Limb (tissue), 2 donors: ENCODE results near the gene POLRMT.
"Not testable (repeated sequence)": the region's sequence is repeated elsewhere in the genome, so short reads cannot be mapped to it uniquely, and the experiment has no call there.

Experiments used
- DNase-seq, 2 donors: peaks; one replicate each; pipeline ENCODE4 v3.0.0-alpha.2; 2016; ENCODE audit errors: extremely low spot score in 2 of 2

POLRMT gene

DNA sequence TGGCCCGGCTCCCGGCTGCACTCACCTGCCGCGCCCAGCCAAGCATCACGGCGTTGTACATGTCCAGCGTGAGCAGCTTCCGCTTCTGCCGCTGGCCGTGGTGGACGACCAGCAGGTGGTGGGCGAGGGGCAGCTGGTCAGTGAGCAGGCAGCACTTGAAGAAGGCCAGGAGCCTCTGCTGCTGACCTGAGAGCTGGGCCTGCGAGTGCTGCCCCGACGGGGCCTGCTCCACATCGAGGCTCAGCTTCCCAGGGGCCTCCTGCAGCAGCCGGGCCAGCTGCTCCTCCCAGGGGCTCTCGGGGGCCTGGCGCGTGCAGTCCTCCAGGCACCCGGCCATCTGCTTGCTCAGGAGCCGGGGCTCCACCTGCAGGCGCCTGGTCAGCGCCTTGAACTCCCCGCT, 3.8 kb downstream of the POLRMT start:
- not testable (repeated sequence) for DNase-seq

DNA sequence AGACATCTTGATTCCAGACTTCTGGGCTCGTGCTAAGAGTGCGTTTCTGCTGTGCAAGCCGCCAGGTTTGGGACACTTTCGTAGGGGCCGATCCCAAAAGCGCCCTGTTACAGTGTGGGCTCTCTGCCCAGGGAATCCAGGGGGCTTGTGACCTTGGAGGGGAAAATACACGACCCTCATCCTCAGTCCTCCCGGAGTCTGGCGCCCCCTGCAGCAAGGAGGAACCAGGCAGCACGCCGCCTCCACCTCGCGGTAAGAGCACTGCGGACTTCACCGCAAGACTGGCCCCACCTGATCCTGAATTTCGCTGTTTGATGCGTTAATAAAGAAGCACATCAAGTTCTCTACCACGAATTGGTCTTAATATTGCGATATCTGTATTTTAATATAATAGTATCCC, 5.2 kb downstream of the POLRMT start:
- no peak for DNase-seq

DNA sequence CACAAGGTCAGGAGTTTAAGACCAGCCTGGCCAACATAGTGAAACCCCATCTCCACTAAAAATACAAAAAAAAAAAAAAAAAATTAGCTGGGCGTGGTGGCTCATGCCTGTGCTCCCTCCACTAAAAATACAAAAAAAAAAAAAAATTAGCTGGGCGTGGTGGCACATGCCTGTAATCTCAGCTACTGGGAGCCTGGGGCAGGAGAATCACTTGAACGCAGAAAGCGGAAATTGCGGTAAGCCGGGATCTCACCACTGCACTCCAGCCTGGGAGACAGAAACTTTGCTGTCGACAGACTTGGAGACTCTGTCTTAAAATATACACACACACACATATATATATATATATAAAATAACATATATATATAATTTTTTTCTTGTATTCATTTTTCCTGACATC, 6.8 kb downstream of the POLRMT start:
- not testable (repeated sequence) for DNase-seq

DNA sequence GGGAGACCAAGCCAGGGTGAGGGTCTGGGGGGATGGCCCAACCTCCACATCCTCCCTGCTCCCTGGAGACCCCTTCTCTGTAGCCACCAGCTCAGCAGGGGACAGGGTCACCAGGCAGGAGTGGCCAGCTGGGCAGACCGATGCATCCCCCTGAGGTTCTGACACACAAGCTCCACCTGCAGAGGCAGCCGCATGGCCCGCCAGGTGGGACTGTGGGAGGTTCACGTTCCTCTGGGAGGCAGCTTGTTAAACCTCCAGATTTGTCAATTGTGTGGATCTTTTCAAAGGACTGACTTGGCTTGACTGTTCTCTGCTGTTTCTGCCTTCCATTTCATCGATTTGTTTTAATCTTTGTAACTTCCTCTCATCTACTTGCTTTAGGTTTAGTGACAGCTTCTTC, 8.1 kb downstream of the POLRMT start:
- no peak for DNase-seq

GRCh38 chr19:624433-625109, 8.8 kb downstream of the POLRMT start:
- DNase-seq = no peak

DNA sequence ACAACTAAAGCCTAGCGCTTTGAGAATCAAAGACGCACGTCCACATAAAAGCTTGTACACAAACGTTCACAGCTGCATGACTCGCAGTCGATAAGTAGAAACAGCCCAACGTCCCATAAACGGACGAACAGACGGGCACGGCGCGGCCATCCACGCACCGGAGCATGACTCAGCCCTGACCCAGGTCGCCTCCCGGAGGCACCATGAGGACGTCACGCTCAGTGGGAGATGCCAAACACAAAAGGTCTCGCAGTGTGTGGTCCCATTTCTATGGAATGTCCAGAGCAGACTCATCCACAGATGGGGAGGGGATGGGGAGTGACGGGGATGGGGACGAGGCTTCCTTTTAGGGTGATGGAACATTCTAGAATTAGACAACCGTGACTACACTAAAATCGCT, 9.4 kb downstream of the POLRMT start:
- no peak for DNase-seq

- DNase-seq = no peak
These were observed 10.0 kb downstream of the POLRMT start for GRCh38 chr19:623175-623916.

DNA sequence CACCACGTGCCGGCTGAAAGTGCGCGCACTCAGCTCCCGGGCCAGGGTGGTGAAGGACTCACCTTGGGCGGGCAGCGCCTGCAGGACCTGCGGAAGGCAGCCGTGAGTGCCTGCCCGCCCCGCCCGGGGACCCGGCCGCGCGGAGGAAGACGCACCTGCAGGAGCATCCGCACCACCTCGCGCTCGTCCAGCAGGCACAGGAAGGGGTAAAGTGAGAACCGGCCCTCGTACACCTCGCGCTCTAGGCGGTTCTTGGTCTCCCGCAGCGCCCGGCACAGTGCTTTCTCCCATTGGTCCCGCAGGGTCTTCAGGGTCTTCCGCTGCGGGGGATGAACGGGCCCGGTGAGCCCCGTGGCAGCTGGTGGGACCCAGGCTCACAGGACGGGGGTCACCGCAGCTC, 10.7 kb downstream of the POLRMT start:
- DNase-seq = no peak

DNA sequence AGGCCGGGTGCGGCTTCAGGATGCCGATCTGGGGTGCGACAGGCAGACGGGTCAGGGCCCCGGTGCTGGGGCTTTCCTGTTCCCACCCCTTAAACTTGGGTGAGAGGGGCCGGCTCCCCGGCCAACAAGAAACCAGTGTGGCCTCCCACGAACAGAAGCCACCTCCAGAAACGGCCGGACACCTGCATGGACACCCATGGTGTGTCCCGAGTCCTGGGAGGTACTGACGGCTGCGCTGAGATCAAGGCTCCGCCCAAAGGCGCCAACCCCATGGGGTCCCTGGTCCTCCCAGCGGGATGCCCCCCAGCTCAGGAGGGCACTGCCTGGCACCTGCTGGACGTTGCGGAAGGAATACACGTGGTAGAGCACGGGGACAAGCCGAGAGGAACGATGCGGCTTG, 11.5 kb downstream of the POLRMT start:
- DNase-seq = no peak

DNA sequence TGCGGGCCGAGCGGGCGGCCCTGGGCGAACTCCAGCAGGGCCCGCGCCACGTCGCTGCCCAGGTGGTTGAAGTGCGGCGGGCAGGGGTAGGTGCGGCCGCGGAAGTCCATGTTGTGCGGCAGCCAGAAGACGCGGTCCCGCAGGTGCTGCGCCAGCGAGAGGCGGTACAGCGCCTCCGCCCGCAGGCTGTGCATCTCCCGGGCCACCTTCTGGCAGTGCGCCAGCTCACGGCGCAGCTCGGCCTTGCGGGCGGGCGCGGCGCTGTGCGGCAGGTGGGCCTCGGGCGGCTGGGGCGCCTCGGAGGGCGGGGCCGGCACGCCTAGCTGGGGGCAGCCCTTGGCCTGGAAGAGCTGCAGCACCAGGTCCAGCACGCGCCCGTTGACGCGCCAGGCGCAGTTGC, 12.1 kb downstream of the POLRMT start:
- not testable (repeated sequence) for DNase-seq

DNA sequence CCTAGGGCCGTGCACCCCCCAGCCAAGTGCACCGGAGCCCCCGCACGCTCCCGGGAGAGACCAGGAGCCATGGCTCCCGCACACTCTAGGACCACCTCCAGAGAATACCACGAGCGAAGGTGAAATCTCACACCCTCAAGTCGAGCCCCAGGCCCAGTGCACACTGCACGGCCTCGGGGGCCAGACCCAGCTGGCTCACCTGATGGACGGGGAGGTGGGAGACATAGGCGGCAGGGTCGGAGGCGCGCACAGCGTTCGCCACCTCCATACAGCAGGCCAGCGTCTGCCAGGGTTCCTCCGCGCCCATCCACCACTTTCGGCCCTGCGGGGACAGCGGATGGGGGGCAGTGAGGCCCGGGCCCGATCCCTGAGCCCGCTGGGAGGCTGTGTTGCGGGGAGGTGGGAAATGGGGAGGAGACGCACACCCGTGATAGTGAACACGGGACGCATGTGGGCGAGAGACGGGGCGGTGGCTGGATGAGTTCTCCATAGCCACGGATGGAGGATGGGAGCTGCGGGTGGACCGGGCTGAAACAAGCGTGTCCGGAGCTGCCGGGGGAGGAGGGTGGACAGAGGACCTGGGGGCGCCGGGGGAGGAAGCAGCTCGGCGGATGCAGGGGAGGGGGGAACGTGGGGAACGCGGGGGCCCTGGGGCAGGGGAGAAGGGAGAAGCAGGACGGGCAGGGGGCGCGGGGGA, 13.0 kb downstream of the POLRMT start:
- no peak for DNase-seq

DNA sequence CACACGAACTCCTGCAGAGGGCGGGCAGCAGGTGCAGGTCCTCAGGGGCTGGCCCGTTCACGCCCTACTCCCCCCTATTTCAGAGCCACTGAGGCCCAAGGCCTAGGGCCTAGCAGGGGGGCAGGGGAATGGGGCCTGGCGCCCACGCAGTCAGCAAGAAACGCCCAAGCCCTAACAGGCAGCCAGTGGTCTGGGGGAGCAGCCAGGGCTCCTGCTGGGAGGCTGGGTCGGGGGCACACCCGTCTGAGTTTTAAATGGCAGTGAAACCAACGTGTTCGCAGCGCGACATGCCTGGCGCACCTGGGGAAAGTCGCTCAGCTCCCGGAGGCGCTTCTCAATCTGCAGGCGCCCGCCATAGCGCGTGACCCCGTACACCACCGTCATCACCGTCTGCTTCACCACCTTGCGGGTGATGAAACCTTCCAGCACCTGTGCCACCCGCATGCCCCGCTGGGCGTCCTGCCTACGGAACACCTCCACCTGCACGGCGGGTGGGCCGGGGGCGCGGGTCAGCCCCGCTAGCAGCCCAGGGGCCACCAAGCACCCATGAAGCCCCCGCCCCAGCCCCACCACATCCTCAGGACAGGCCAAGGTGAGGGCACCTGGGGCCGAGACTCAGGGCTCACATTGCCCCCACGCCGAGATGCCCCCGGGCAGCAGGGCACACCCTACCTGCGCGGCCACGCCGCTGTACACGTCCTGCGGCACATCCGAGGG, 13.9 kb downstream of the POLRMT start:
- DNase-seq = no peak

DNA sequence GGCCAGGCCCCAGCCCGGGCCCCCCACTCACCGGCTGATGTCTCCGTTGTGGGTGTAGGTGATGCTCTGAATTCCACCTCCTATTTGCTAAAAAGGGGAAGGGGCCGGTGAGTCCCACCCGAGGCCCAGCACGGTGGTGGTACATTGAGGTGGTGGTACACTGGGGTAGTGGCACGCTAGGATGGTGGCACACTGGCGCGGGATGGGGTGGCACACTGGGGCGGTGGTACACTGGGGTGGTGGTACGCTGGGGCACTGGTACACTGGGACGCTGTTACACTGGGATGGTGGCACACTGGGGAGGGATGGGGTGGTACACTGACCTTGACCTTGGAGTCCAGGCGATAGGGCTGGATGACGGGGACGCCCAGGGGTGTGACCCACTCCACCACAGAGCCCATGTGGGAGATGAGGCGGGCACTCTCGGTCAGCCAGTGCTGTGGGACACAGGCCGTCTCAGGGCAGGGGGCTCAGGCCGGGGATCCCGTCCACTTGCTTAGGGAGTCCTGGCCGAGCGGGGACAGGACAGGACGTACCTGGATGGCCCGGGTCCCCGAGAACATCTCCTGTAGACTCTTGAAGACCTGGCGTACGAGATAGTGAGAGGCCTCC, 14.6 kb downstream of the POLRMT start:
- no peak for DNase-seq

- DNase-seq = no peak
These were observed 15.1 kb downstream of the POLRMT start for GRCh38 chr19:618247-618619.

GRCh38 chr19:617551-618246, 15.6 kb downstream of the POLRMT start:
- DNase-seq = no peak

- no peak for DNase-seq
These were observed 16.4 kb downstream of the POLRMT start for GRCh38 chr19:616747-617526.

DNA sequence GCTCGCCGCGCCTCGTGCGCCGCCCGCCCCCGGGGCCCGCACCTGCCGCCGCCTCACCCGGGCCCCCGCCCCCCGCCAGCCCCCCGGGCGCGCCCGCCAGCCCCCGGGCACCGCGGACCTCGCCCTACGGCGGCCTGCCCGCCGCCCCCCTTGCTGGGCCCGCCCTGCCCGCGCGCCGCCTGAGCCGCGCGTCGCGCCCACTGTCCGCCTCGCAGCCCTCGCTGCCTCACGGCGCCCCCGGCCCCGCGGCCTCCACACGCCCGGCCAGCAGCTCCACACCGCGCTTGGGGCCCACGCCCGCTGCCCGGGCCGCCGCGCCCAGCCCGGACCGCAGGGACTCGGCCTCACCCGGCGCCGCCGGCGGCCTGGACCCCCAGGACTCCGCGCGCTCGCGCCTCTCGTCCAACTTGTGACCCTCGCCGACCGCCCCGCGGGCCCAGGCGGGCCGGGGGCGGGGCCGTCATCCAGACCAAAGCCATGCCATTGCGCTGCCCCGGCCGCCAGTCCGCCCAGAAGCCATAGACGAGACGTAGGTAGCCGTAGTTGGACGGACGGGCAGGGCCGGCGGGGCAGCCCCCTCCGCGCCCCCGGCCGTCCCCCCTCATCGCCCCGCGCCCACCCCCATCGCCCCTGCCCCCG, 17.2 kb downstream of the POLRMT start:
- DNase-seq = no peak

GRCh38 chr19:615619-616018, 17.7 kb downstream of the POLRMT start:
- DNase-seq = no peak

DNA sequence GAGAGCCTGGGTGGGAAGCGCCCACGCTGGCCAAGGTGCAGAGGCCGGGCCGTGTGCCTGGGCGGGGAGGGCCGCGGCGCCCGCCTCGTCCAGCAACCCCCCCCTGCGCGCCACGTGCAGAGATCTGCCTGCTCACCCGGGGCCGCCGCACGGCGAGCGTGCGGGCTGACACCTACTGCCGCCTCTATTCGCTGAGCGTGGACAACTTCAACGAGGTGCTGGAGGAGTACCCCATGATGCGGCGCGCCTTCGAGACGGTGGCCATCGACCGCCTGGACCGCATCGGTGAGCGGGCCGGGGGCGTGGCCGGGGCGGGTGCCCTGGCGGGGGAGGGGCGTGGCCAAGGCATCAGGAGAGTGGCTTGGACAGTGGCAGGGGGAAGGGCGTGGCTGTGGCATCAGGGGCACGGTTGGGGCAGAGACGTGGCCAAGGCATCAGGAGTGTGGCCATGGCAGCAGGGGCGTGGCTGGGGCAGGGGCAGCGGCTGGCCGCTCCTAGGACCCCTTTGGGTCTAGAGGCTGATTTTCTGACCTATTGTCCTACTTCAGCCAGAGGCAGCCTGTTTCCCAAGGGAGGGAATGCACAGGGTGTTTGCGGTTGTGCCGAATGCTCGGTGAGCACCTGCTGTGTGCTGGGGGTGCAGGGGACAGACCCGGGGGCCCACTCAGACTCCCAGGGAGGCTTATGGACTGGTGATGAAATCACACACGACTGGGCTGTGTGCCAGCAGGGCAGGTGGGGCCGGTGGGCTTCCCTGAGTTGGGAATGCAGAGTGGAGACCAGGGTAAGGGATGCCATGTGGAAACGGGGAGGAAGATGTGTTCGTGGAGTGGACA, 19.4 kb downstream of the POLRMT start:
- no peak for DNase-seq
